ENCODE data around the gene NDE1.

DNA sequence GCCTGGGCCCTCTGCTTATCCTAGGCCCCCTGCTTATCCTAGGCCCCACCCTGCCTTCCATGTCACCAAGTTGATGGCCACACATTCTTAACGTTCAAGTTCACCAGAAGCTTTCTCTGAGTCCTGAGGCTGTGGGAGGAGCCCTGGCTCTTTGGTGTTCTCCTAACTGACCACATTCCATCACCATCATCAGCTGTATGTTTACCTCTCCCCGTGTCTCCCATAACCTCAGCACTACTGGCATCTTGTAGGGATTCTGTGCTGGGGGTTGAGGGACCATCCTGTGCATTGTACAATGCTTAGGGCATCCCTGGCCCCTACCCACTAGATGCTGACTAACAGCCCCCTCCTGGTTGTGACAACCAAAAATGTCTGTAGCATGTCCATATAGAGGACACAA lies 99.3 kb downstream of the NDE1 start:
- TF ChIP-seq, protein P1, sequence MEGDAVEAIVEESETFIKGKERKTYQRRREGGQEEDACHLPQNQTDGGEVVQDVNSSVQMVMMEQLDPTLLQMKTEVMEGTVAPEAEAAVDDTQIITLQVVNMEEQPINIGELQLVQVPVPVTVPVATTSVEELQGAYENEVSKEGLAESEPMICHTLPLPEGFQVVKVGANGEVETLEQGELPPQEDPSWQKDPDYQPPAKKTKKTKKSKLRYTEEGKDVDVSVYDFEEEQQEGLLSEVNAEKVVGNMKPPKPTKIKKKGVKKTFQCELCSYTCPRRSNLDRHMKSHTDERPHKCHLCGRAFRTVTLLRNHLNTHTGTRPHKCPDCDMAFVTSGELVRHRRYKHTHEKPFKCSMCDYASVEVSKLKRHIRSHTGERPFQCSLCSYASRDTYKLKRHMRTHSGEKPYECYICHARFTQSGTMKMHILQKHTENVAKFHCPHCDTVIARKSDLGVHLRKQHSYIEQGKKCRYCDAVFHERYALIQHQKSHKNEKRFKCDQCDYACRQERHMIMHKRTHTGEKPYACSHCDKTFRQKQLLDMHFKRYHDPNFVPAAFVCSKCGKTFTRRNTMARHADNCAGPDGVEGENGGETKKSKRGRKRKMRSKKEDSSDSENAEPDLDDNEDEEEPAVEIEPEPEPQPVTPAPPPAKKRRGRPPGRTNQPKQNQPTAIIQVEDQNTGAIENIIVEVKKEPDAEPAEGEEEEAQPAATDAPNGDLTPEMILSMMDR (IDR thresholded peaks at IDR 0.05; ENCODE audit: low read length): no peak
- no peak for TF ChIP-seq EZH2 (IDR thresholded peaks at IDR 0.05; ENCODE audit: borderline replicate concordance, low read length)
